B cell (primary cell): Measurements from ENCODE around the gene OTUD5. TPM values are rescaled to one million over a fixed set of nuclear protein-coding genes. Genes with fewer than 3 reads are reported as not detected.

Source experiments
- ATAC-seq: fragments of 200-7000 bp; cut with Tn5 transposase; one replicate; pipeline ENCODE4 v1.10.0; 2021; ENCODE audit warnings: low read depth, mild to moderate bottlenecking, moderate number of reproducible peaks, moderate library complexity
- CTCF ChIA-PET: fragments of 350-600 bp; sonication (Branson Sonifier 250); formaldehyde crosslinking; loops from one replicate; lab custom pipeline; 2021; ENCODE audit warnings: antibody characterized with exemption, inconsistent platforms; lab: Charles Lee
- POLR2A ChIA-PET: fragments of 350-600 bp; sonication (Branson Sonifier 250); formaldehyde crosslinking; loops from one replicate; lab custom pipeline; 2021; ENCODE audit warnings: antibody characterized with exemption; lab: Charles Lee
- DNase-seq: peaks from one replicate; pipeline ENCODE4 v3.0.0; 2013
- H2AFZ ChIP-seq: 2 replicates; pipeline ENCODE4 v1.6.1; 2012; ENCODE audit warnings: mild to moderate bottlenecking, low read depth, low read length; ENCODE audit not compliant: insufficient read depth, poor library complexity, severe bottlenecking
- H3K27ac ChIP-seq, 2 donors: 1 replicate in 1 of 2; 2 replicates in 1 of 2; pipeline ENCODE4 v1.5.1; 2012 to 2013; ENCODE audit warnings: low read length in 2 of 2, mild to moderate bottlenecking in 2 of 2, moderate library complexity in 1 of 2
- H3K27me3 ChIP-seq, 4 experiments: fragments of 200-600 bp in 1 of 4; sonication (generic) in 1 of 4; replicated peaks in 1 of 4; 1 replicate in 2 of 4; 2 replicates in 2 of 4; pipeline versions ENCODE4 v1.6.1 to v1.7.0; 2013 to 2016; ENCODE audit warnings: low read length in 3 of 4, mild to moderate bottlenecking in 2 of 4, mixed read lengths in 1 of 4, moderate library complexity in 1 of 4; ENCODE audit not compliant: insufficient read depth in 4 of 4, control insufficient read depth in 3 of 4; ENCODE audit errors: control extremely low read depth in 1 of 4
- H3K36me3 ChIP-seq, 2 experiments: replicated peaks in 1 of 2; 1 replicate in 1 of 2; 2 replicates in 1 of 2; pipeline versions ENCODE4 v1.6.1 to v1.7.1; 2013; ENCODE audit warnings: low read length in 1 of 2; ENCODE audit not compliant: insufficient read depth in 2 of 2, control insufficient read depth in 1 of 2; ENCODE audit errors: control extremely low read depth in 1 of 2, extremely low read depth in 1 of 2
- H3K4me1 ChIP-seq, 2 donors: fragments of 200-600 bp in 1 of 2; sonication (generic) in 1 of 2; 1 replicate in 1 of 2; 2 replicates in 1 of 2; pipeline versions ENCODE4 v1.5.1 to v1.6.1; 2013 to 2017; ENCODE audit warnings: low read length in 2 of 2; ENCODE audit not compliant: control insufficient read depth in 2 of 2, insufficient read depth in 2 of 2
- H3K4me2 ChIP-seq: replicated peaks from 2 replicates; pipeline ENCODE3; 2012; ENCODE audit warnings: mild to moderate bottlenecking, low read depth, low read length; ENCODE audit not compliant: poor library complexity, severe bottlenecking
- H3K4me3 ChIP-seq, 5 experiments: fragments of 200-600 bp in 1 of 5; sonication (generic) in 1 of 5; 1 replicate in 3 of 5; 2 replicates in 2 of 5; pipeline versions ENCODE4 v1.5.1 to v1.7.0; 2011 to 2016; ENCODE audit warnings: low read length in 4 of 5, mild to moderate bottlenecking in 4 of 5, low read depth in 2 of 5, control low read depth in 1 of 5, moderate library complexity in 1 of 5; ENCODE audit not compliant: insufficient read depth in 1 of 5; ENCODE audit errors: control extremely low read depth in 1 of 5, extremely low read depth in 1 of 5
- H3K79me2 ChIP-seq: fragments of 200-600 bp; sonication (generic); one replicate; pipeline ENCODE4 v1.6.0; 2016; ENCODE audit warnings: low read length; ENCODE audit not compliant: control insufficient read depth, insufficient read depth
- H3K9ac ChIP-seq: fragments of 200-600 bp; sonication (generic); 2 replicates; pipeline ENCODE4 v1.6.1; 2017; ENCODE audit warnings: mild to moderate bottlenecking, low read length, moderate library complexity
- H3K9me3 ChIP-seq, 3 donors: one replicate each; pipeline versions ENCODE4 v1.6.1 to v1.7.1; 2013; ENCODE audit warnings: low read length in 2 of 3; ENCODE audit not compliant: control insufficient read depth in 2 of 3, insufficient read depth in 1 of 3; ENCODE audit errors: control extremely low read depth in 1 of 3
- H4K20me1 ChIP-seq: 2 replicates; pipeline ENCODE4 v1.6.0; 2012; ENCODE audit warnings: mild to moderate bottlenecking, low read length; ENCODE audit not compliant: insufficient read depth, control insufficient read depth, poor library complexity, severe bottlenecking
- H3K27ac Mint-ChIP-seq: one replicate; pipeline ENCODE4 v1.8.0; 2021; ENCODE audit warnings: mixed read lengths
- H3K27me3 Mint-ChIP-seq: one replicate; pipeline ENCODE4 v1.8.0; 2021; ENCODE audit warnings: mixed read lengths
- H3K4me1 Mint-ChIP-seq: one replicate; pipeline ENCODE4 v1.8.0; 2021; ENCODE audit warnings: mixed read lengths
- H3K4me3 Mint-ChIP-seq: one replicate; pipeline ENCODE4 v1.8.0; 2021; ENCODE audit warnings: mixed read lengths
- H3K9me3 Mint-ChIP-seq: one replicate; pipeline ENCODE4 v1.8.0; 2022; ENCODE audit warnings: mixed read lengths; ENCODE audit not compliant: insufficient read depth
- EZH2 ChIP-seq: IDR thresholded peaks from 2 replicates; pipeline ENCODE4 v1.6.1; 2012; ENCODE audit warnings: borderline replicate concordance, low read depth, mild to moderate bottlenecking, moderate library complexity, low read length; ENCODE audit not compliant: insufficient read depth, poor library complexity, severe bottlenecking
- WGBS: methylation state at CpG from one replicate; pipeline ENCODE4 v1.1.5; 2013; ENCODE audit warnings: missing lambda C conversion rate; ENCODE audit not compliant: insufficient coverage; 5-methylcytosine and 5-hydroxymethylcytosine counted together
- intact Hi-C: fragments of 100-400 bp; cut with micrococcal nuclease; formaldehyde crosslinking; loops from one replicate; pipeline ENCODE4 v1.10.0; 2022
- polyA plus RNA-seq: library from polyadenylated mRNA; depleted of rRNA; stranded (reverse); fragments of >200 nt; gene quantifications from 2 replicates; pipeline ENCODE4 v1.2.3, GENCODE V29; 2012
- total RNA-seq, 2 donors: library from RNA; stranded (reverse); fragments of 120-200 nt in 1 of 2; gene quantifications; 1 replicate in 1 of 2; 2 replicates in 1 of 2; pipeline versions ENCODE4 v1.2.3 to v1.2.4, GENCODE V29; 2013 to 2022
- TF ChIP-seq, protein P1 (sequence below): fragments of 200-600 bp; IDR thresholded peaks from one replicate; pipeline ENCODE4 v1.8.0; 2022; ENCODE audit warnings: antibody characterized with exemption, mild to moderate bottlenecking

OTUD5 gene
- total and polyA plus RNA-seq, 2 donors (not counting 1 experiment from before 2014, with no cell fraction given): 105 to 116 TPM

DNA sequence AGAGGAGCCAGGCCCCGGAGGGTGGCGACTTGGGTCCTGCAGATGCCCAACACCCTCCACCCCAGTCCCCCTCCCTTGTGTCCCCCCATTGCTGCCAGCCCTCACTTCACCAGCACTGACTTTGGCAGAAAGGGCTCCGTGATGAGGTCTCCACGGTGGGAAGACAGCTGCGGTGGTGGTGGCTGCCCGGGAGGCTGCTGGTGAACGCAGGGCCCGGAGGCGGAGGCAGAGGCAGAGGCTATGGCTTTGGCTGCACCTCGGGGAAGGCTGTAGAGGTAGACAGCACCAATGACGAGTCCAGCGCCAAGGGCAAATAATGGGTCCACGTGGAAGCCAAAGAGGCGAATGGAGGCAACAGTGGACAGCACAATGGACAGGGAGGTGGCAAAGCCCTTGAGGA, 52.8 kb downstream of the OTUD5 start:
- Histone ChIP-seq H2AFZ (no peak overlapping the region), H3K9ac (no peak overlapping the region), H3K4me2 (no peak overlapping the region), H3K36me3 (peaks cover 2 to 24% of the 10 kb centered on the region in 2 experiments), H4K20me1 (peaks cover 8% of the 10 kb centered on the region), H3K9me3 (no peaks in the 10 kb centered on the region), H3K4me3 (no peak overlapping the region), H3K4me1 (peaks cover 0 to 2% of the 10 kb centered on the region in 2 donors), H3K27ac (no peak overlapping the region), H3K79me2 (peaks cover 10% of the 10 kb centered on the region), H3K27me3 (no peaks in the 10 kb centered on the region)
- Mint-ChIP-seq H3K4me3 (no peak overlapping the region), H3K4me1 (peaks cover 2% of the 10 kb centered on the region), H3K27me3 (no peaks in the 10 kb centered on the region), H3K27ac (no peak overlapping the region), H3K9me3 (no peaks in the 10 kb centered on the region)
- peak; percentile 13 for DNase-seq
- ChIA-PET CTCF (no interaction called here), POLR2A (no interaction called here)
- TF ChIP-seq, protein P1, sequence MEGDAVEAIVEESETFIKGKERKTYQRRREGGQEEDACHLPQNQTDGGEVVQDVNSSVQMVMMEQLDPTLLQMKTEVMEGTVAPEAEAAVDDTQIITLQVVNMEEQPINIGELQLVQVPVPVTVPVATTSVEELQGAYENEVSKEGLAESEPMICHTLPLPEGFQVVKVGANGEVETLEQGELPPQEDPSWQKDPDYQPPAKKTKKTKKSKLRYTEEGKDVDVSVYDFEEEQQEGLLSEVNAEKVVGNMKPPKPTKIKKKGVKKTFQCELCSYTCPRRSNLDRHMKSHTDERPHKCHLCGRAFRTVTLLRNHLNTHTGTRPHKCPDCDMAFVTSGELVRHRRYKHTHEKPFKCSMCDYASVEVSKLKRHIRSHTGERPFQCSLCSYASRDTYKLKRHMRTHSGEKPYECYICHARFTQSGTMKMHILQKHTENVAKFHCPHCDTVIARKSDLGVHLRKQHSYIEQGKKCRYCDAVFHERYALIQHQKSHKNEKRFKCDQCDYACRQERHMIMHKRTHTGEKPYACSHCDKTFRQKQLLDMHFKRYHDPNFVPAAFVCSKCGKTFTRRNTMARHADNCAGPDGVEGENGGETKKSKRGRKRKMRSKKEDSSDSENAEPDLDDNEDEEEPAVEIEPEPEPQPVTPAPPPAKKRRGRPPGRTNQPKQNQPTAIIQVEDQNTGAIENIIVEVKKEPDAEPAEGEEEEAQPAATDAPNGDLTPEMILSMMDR: no peak
- no peak for TF ChIP-seq EZH2
- intact Hi-C loops: no loop called here
- WGBS: 95% methylated on average over 12 of the region's 14 CpGs
- no peak for ATAC-seq

DNA sequence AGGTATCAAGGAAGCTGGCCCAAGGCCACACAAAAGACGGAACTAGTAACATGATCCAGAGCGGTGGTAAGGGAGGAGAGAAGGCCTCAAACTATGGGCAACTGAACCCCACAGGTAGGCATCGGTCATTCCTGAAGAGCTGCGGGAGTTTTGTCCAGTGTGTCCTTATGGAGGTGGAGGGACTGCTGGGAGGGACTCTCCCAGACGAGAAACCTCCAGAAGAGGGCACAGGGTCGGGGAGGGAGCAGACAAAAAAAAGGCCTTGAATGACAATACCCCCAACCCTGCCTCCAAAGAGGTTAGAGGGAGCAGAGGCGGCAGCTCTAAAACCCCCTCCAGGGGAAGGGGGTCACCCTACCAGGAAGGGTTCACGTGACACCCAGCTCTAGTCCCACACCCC, 53.2 kb downstream of the OTUD5 start:
- Mint-ChIP-seq H3K4me3 (no peak overlapping the region), H3K9me3 (no peaks in the 10 kb centered on the region), H3K27me3 (no peaks in the 10 kb centered on the region), H3K27ac (no peak overlapping the region), H3K4me1 (peaks cover 2% of the 10 kb centered on the region)
- Histone ChIP-seq H3K4me3 (no peak overlapping the region), H3K4me2 (no peak overlapping the region), H4K20me1 (peaks cover 8% of the 10 kb centered on the region), H3K27ac (no peak overlapping the region), H3K9ac (no peak overlapping the region), H3K79me2 (peaks cover 10% of the 10 kb centered on the region), H3K9me3 (no peaks in the 10 kb centered on the region), H3K27me3 (no peaks in the 10 kb centered on the region), H3K4me1 (peaks cover 3 to 5% of the 10 kb centered on the region in 2 donors), H3K36me3 (peaks cover 2 to 24% of the 10 kb centered on the region in 2 experiments), H2AFZ (no peak overlapping the region)
- ATAC-seq: no peak
- TF ChIP-seq, protein P1: no peak
- no peak for TF ChIP-seq EZH2
- CTCF ChIA-PET: no interaction called here
- POLR2A ChIA-PET: no interaction called here
- WGBS: no CpG with 5 or more reads among the region's 8 CpGs
- intact Hi-C loops: no loop called here
- peak; percentile 9 for DNase-seq
